A673 (cell line): ENCODE measurements around the gene EML1.

ENCODE experiments used
- EZH2 ChIP-seq: fragments of 200-600 bp; sonication (generic); IDR thresholded peaks from 2 replicates; pipeline ENCODE4 v1.6.1; 2017; ENCODE audit warnings: borderline replicate concordance, low read depth, mild to moderate bottlenecking, mixed read lengths, antibody characterized with exemption, low read length; ENCODE audit not compliant: poor library complexity, severe bottlenecking
- TF ChIP-seq, protein P1 (sequence below): fragments of 300-800, 200-600 bp; sonication (generic); conservative IDR thresholded peaks from 2 replicates; pipeline ENCODE4 v1.5.1; 2017; ENCODE audit warnings: low read depth, mild to moderate bottlenecking, antibody characterized with exemption, low read length, moderate library complexity, mixed read lengths

DNA sequence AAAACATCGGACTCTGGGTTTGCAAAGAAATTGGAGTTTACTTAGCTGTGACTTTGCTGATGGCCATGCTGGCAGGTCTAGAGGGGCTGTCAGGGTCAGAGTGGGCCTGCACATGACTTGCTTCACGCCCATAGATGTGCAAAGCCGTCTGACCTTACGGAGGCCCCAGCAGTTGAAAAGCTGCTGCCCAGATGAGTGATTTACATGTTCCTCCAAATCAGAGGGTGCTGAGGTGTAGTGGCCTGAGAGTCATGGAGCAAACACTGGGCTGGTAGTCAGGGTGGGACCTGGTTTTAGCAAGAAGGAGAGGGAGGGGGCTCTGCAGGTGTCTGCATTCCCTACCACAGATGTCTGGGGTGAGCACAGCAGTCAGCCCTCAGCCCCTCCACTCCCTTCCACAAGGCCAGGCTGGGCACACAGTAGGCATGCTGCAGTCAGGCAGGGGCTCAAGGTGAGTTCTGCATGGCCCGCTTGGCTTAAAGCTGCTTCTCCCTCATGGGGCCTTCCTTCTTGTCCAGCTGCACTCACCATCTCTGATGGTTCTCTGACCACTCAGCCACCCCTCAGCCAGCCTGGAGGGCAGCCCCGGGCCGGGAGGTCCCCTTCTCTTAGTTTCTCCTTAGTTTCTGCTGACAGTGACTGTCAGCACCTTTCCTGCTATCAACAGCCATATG, 34.2 kb upstream of the EML1 start:
- TF ChIP-seq, protein P1, sequence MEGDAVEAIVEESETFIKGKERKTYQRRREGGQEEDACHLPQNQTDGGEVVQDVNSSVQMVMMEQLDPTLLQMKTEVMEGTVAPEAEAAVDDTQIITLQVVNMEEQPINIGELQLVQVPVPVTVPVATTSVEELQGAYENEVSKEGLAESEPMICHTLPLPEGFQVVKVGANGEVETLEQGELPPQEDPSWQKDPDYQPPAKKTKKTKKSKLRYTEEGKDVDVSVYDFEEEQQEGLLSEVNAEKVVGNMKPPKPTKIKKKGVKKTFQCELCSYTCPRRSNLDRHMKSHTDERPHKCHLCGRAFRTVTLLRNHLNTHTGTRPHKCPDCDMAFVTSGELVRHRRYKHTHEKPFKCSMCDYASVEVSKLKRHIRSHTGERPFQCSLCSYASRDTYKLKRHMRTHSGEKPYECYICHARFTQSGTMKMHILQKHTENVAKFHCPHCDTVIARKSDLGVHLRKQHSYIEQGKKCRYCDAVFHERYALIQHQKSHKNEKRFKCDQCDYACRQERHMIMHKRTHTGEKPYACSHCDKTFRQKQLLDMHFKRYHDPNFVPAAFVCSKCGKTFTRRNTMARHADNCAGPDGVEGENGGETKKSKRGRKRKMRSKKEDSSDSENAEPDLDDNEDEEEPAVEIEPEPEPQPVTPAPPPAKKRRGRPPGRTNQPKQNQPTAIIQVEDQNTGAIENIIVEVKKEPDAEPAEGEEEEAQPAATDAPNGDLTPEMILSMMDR, result no peak
- TF ChIP-seq EZH2, result no peak
